ENCODE measurements around the gene SFXN5.
"Not testable (repeated sequence)": the region's sequence is repeated elsewhere in the genome, so short reads cannot be mapped to it uniquely, and the experiment has no call there.

The SFXN5 gene

GRCh38 chr2:72917877-72918553 is 153.5 kb downstream of the SFXN5 start:
- peak; percentile 68 for DNase-seq

- peak; percentile 71 for DNase-seq
Measured at GRCh38 chr2:72917138-72917876, 154.2 kb downstream of the SFXN5 start, which contains the start of gene EMX1. EMX1 (plus strand) TSS chr2:72917519; CDS start chr2:72917853, 334 bp downstream.

DNA sequence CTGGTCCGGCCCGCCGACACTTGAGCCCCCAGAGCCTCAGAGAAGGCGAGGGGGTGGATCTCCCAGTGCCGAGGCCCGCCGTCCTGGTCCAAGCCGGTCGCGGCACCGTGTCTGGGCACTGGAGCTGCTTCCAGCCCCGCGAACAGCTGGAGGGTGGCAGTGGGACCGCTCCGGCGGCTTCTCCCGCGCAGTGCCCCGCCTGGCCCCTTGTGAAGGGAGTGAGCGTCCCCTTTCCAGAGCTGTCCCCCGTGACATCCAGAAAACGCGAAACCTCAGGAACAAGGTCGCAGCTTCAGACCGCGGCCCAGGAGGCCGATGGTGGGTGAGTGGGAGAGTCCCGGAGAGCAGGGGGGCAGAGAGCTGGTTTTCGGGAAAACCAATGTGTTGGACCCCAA is 154.8 kb downstream of the SFXN5 start:
- DNase-seq, result no peak

DNA sequence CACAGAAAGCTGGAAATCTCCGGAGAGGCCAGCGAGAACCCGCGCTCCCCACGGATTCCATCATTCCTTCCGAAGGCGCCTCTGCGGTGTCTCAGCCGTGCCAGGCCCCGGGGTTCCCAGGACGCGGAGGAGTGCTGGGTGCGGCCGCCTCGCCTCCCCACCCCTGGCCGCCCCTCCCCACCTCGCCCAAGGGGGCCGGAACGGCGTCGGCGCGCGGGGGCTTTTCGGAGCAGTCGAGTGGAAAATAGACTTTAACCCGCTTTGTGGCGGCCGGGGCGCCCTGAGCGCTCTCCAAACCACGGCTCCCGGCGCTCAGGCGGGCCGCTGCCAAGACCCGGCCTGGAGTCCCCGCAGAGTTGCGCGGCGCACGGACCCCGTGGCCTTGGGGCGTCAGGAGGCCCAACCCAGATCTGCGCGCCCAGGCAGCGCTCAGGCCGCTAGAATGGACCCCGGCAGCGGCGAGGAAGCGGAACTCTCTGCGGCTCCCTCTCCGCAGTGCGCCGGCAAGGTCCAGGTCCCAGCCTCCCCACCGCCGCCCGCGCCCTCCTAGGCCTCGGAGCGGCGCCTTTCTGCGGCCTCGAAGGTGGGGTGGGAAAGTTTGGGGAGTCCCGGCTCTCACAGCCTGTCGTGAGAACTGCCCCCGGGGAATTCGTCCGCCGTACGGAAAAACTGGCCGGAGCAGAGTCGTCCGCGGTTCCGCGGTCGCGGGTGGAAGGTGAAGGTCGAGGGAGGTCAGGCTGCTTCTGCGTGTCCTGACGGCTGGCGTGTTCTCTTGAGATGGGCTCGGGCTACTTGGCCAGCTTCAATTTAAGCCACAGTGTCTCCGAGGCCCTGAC is 155.4 kb downstream of the SFXN5 start:
- peak; percentile 82 for DNase-seq

DNA sequence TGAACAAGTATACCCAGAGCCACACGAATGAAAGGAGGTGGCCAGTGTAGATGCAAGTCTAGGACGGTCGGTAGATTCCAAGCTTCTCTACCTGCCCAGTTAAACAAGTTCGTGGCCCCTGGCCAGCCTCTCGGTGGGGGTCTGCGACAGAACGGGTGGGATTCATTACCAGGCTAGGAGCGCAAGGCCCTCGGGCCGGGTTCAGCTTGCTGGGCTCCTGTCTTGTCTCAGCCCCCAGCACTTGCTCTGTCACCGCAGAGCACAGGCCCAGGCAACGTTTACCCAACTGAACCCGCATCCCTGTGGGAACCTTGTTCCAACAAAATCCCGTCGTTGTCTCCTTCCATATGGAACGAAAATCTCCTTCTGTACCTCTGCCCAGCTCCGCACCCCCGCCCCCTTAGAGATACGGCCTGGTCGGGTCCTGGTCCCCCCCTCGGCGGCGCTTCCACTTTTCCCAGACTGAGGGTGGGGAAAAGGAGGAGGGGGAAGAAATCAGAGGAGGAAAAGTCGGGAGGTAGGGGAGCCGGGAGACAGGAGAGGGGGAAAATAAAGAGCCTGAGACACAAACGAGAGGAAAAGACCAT is 156.1 kb downstream of the SFXN5 start:
- peak; percentile 46 for DNase-seq

GRCh38 chr2:72914589-72915319 is 156.8 kb downstream of the SFXN5 start:
- no peak for DNase-seq

GRCh38 chr2:72914206-72914559 is 157.3 kb downstream of the SFXN5 start:
- no peak for DNase-seq

DNA sequence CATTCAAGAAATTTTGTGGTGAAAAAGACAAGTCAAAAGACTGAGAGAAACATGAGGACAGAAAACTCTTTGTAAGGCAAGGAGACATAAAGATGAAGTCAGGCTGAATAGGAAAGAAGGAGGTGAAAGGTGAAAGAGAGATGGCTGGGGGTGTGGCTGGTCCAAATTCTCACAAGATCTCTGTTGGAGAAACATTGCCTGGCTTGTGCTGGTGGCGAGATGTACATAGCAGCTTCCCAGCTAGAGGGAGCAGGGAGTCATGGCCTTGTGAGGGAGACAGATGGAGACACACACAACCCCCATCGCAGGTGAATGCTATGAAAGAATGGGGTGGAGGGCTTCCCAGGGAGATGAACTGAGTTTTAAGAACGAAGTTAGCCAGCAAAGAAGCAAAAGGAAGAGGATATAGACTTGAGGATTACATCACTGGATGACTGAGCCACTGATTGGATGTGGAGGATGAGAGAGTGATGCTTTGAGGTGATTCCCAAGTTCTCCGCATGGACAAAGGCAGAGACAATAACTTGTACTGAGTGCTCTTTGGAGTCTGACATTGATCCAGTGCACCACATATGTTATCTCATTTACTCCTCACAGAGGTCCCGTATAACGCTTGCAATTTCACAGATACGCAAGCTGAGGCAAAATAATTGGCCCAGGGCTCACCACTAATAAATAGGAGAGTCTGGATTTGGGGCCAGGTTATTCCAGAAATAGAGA is 157.9 kb downstream of the SFXN5 start:
- no peak for DNase-seq

GRCh38 chr2:72911256-72911655 is 160.3 kb downstream of the SFXN5 start:
- DNase-seq, result no peak

DNA sequence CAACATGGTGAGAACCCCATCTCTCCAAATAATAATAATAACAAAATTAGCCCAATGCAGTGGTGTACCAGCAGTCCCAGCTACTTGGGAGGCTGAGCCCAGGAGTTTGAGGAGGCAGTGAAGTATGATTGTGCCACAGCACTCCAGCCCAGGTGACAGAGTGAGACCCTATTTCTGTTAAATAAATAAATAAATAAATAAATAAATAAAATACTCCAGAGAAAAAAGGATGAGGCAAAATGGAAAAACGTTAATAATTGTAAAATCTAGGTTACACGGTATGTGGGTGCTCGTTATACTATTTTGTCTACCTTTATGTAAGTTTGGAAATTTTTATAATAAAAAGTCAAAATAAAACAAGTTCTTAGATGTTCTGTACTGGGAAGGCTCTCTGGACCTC is 162.8 kb downstream of the SFXN5 start:
- DNase-seq, result no peak

DNA sequence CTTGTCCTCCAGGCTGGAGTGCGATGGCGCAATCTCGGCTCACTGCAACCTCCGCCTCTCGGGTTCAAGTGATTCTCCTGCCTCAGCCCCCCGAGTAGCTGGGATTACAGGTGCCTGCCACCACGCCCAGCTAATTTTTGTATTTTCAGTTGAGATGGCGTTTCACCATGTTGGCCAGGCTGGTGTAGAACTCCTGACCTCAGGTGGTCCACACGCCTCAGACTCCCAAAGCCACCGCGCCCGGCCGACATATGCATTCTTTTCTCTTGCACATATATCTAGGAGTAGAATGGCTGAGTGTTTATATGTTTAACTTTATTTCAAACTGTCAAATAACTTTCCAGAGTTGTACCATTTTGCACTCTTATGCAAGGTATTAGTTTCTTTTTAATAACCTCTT is 164.1 kb downstream of the SFXN5 start:
- DNase-seq, result not testable (repeated sequence)

- DNase-seq, result no peak
Measured at GRCh38 chr2:72901426-72901825, 170.1 kb downstream of the SFXN5 start.

DNA sequence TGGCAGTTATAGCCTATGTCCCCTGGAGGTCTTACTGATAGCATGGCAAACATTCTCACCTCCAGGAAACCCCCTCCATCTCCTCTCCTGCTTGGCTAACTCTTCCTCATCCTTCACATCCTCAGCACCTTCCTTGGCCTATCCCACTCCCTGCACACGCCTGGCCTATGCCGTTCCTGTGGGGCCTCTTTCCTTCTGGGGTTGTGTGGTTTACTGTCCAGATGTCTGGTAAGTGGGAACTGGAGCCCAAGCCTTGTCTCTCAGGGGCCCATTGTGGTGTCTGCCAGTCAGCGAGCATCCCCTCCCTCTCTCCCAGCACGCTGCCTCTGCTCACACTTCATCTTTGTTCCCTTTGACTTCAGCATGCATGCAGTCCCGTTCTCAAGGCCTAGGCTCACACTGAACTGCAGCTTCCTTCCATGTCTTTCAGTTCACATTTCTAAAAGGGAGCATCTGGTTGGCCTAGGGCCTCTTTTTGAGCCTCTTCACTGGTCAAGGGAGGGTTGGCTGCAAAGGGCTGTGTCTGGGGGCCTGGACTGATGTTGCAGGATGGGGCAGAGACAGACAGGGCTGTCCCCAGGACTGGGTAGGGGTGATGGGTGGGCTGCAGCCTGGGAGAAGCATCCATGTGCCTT is 171.2 kb downstream of the SFXN5 start:
- no peak for DNase-seq

- DNase-seq, result no peak
Measured at GRCh38 chr2:72898585-72898906, 173.0 kb downstream of the SFXN5 start.

GRCh38 chr2:72897785-72898584 is 173.5 kb downstream of the SFXN5 start:
- DNase-seq, result peak; percentile 32

- DNase-seq, result no peak
Measured at GRCh38 chr2:72896446-72896845, 175.1 kb downstream of the SFXN5 start.

GRCh38 chr2:72895759-72896281 is 175.7 kb downstream of the SFXN5 start:
- DNase-seq, result peak; percentile 76

- peak; percentile 11 for DNase-seq
Measured at GRCh38 chr2:72895154-72895553, 176.4 kb downstream of the SFXN5 start.

GRCh38 chr2:72894514-72894913 is 177.0 kb downstream of the SFXN5 start:
- no peak for DNase-seq

DNA sequence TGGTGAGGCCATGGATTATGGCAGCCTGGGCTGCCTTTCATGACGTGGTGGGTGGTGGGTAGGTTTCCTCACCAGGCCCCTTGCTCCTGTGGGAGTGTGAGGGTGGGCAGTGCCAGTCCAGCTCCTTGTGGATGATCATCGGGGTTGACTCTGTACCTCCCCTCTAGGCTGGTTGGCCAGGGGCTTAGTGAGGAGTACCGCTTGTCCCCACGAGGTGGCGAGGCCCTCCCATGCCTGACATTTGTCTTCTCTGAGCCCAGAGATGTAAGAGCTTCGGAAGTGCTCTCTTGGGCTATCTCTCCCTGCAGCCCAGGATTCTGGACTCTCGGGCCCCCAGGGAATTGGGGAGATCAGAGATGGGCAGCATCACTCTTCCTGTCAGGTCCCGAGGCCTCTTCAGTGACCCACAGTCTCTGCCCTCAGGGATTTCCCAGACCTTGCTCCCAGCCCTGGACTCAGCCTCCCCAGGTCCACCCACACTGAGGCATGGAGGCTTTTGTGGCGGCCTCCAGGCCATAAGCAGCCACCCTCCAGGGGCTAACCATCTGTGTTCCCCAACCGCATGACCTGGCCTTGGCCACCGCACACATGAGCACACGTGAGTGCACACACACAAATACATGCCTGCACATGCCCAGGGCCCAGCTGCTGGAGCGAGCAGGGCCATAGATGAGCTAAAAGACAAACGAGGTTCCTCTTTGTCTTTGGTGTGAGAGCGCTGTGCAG is 177.8 kb downstream of the SFXN5 start:
- peak; percentile 85 for DNase-seq

Data from eye (tissue), 1 donor.